SK-N-SH treated with all-trans-retinoic acid at 6 μM for 48 hours (cell line): ENCODE results near the gene YPEL2.

ENCODE experiments used
- CSDC2 ChIP-seq: fragments of 250-450 bp; sonication (Bioruptor Pico); IDR thresholded peaks from 2 replicates; pipeline ENCODE4 v1.5.0; 2020; ENCODE audit warnings: mild to moderate bottlenecking, moderate library complexity
- PATZ1 ChIP-seq: fragments of 250-450 bp; sonication (Bioruptor Pico); IDR thresholded peaks from 2 replicates; pipeline ENCODE4 v1.8.0; 2020; ENCODE audit warnings: mild to moderate bottlenecking, moderate library complexity, borderline replicate concordance

GRCh38 chr17:59391021-59391420 is 59.6 kb downstream of the YPEL2 start:
- TF ChIP-seq CSDC2 (no peak), PATZ1 (no peak)
